Measurements from ENCODE around the gene HMCN2.

- TF ChIP-seq CTCF (IDR thresholded peaks at IDR 0.05) = no peak
- no peak for TF ChIP-seq POLR2AphosphoS5 (IDR thresholded peaks at IDR 0.05)
- no peak for TF ChIP-seq POLR2A (IDR thresholded peaks at IDR 0.05; ENCODE audit: low read depth)
- TF ChIP-seq EP300 (IDR thresholded peaks at IDR 0.05) = no peak
These were observed 216.9 kb downstream of the HMCN2 start for GRCh38 chr9:130482463-130482862.

All from esophagus muscularis mucosa (tissue), 4 donors.